HG03135 (cell line): ENCODE data around the gene SCARB2.

Source experiments
- ATAC-seq: cut with Tn5 transposase; IDR thresholded peaks from one replicate; pipeline ENCODE4 v1.9.1; 2021; ENCODE audit warnings: mild to moderate bottlenecking, moderate library complexity; ENCODE audit not compliant: unreplicated experiment

SCARB2 gene

GRCh38 chr4:76200771-76201231 is 12.8 kb downstream of the SCARB2 start:
- ATAC-seq, result no peak

GRCh38 chr4:76199664-76200211 is 13.9 kb downstream of the SCARB2 start:
- ATAC-seq, result peak; percentile 85

GRCh38 chr4:76198411-76199237 is 15.0 kb downstream of the SCARB2 start:
- ATAC-seq, result peak; percentile 43

- peak; percentile 11 for ATAC-seq
Measured at GRCh38 chr4:76197971-76198410, 15.6 kb downstream of the SCARB2 start.

GRCh38 chr4:76197031-76197743 is 16.4 kb downstream of the SCARB2 start:
- ATAC-seq, result no peak

GRCh38 chr4:76196376-76196775 is 17.2 kb downstream of the SCARB2 start:
- no peak for ATAC-seq

- no peak for ATAC-seq
Measured at GRCh38 chr4:76195326-76195725, 18.3 kb downstream of the SCARB2 start.

DNA sequence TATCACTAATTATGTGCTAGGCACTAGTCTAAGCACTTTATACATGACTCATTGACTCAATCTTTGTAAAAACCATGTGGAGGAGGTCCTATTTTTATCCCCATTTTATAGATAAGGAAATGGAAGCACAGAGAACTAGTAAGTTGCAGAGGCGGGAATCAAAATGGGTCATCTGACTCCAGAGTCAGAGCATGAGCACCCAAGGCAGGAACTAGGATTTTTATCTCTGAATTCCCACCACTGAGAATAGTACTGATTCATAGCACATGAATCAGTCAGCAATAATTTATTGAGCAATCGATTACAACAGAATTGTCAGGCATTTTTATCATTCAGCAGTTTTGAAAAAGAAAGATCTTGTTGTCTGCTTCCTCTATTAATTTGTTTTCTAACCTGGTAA is 19.3 kb downstream of the SCARB2 start:
- ATAC-seq, result no peak

GRCh38 chr4:76192236-76192635 is 21.4 kb downstream of the SCARB2 start:
- ATAC-seq, result no peak

DNA sequence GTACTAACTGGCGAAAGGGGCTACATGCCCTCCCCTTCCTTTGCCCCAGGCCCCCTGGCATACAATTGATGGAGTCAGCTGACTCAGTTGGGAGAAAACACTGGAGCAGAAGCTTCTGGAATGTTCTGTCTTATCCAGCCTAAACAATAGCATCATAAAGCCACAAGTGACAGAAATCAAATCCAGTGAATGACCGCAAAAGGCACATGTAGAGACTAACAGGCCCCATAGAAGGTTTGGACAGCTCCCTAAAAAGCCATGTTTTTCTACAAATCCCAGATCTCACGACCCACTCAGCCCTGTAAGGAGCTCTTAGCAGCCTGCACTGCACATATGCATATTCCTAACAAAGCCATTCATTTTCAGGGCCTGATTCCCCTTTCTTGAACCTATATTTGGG is 25.1 kb downstream of the SCARB2 start:
- ATAC-seq, result no peak

- ATAC-seq, result no peak
Measured at GRCh38 chr4:76188149-76188548, 25.5 kb downstream of the SCARB2 start.

DNA sequence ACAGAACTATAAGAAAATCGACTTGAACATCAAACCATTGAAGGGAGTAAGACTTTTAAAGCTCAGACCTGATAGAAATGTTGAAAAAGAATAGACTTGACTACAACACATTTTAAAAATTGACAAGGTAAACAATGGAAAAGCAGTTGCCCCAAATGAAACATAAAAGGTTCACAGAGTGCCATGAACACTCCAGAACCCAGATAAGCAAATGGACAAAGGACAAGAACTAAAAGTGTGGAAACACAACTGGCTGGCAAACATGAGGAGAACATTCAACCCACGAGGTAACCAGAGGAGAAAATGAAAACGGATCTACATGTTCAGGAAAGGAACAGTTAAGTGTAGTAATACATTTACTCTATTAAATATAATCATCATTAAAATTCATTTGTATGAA is 26.5 kb downstream of the SCARB2 start:
- no peak for ATAC-seq

GRCh38 chr4:76182463-76182862 is 31.2 kb downstream of the SCARB2 start:
- ATAC-seq, result no peak

GRCh38 chr4:76179398-76180318 is 34.0 kb downstream of the SCARB2 start:
- ATAC-seq, result peak; percentile 87

DNA sequence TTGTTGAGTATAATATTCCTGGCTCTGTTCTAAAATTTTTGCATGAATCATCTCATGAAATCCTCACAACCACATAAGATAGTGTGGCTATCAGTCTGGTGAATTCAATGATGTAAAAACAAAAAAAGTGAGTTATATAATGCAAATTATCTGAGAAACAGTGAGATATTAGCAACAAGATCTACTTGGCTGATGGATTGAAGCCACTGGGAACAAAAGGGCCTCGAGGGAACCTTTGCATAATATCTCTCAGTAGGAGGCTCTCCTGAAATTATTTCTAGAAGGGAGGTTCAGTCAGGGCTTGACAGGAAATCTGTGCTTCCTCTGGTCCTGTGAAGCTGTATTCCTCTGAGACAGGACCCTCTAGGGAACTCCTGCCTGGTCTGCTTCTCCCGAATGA is 35.3 kb downstream of the SCARB2 start:
- no peak for ATAC-seq

DNA sequence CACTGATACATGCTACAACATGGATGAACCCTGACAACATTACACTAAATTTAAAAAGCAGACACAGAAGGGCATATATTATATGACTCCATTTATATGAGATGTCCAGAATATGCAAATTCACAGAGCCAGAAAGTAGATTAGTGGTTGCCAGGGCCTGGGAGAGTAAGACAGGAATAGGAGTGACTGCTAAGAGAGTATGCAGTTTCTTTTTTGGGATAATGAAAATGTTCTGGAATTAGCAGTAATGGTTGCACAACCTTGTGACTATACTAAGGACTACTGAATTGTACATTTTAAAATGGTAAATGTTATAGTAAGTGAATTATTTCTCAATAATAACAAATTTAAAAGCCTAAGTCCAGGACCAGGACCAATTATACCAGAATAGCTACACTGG is 35.9 kb downstream of the SCARB2 start:
- ATAC-seq, result no peak

DNA sequence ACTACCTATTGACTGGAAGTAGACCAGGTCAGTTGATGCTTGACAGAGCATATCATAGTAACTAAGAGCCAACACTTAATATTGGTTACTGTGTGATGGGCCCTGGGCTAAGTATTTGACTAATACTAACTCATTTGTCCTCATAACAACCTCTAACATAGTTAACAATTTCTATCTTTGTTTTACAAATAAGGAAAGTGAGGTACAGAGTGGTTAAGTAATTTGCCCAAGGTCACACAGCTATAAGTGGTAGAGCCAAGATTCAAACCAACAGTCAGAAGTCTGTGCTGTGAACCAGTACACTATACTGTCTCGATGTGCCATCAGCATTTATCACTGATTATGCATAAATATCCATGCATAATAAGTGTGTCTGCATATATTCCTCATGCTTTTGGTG is 38.3 kb downstream of the SCARB2 start:
- ATAC-seq, result no peak

DNA sequence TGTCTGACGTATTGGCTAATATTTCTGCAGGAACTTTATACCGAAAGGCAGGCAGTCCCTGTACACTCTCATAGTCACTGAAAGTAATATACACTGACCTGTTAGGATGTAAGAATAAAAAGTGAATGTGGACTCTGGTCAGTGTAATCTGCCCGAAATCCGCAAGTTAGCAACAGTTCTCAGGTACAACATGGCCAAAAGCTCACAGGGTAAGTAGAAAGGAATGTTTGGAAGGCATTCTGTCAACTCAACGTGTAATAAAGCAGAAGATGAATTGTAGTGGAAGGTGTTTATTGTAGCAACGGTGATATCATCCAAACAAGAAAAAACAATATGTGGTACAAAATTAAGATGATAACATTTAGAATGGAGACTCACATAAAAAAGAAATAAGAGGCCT is 39.4 kb downstream of the SCARB2 start:
- no peak for ATAC-seq

DNA sequence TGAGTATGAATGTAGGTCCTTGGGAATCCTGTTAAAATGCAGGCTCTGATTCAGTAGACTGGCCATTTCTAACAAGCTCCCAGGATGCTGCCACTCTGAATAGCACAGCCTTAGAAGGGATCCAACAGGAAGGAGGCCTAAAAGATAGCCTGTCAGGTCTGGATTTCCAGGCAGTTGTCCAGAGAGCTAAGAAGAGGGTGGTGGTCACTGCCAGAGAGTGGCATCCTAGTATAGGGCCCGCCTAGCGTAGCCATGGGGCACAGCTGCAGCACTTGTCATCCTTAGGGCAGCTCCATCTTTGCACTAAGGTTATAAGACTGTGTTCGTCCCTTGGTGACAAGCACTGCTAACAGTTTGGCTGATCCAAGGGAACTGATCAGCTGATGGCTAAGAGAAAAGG is 44.9 kb downstream of the SCARB2 start:
- ATAC-seq, result no peak

- no peak for ATAC-seq
Measured at GRCh38 chr4:76166480-76166879, 47.1 kb downstream of the SCARB2 start.

GRCh38 chr4:76160355-76160754 is 53.3 kb downstream of the SCARB2 start:
- no peak for ATAC-seq
